Stimulated activated CD4-positive, alpha-beta T cell treated with anti-CD3 and anti-CD28 coated beads, Interleukin-12 subunit alpha, Interleukin-12 subunit beta, amount 100 ng/mL, for 48 hours (primary cell): Measurements from ENCODE around the gene HTD2.

Experiments used
- DNase-seq, 3 donors: peaks; one replicate each; pipeline ENCODE4 v3.0.0-alpha.2; 2020; ENCODE audit warnings: low read depth in 2 of 3, low spot score in 1 of 3

Gene HTD2

GRCh38 chr3:58355179-58355578 is 48.9 kb downstream of the HTD2 start:
- DNase-seq = no peak

GRCh38 chr3:58356054-58356453 is 49.7 kb downstream of the HTD2 start:
- no peak for DNase-seq

DNA sequence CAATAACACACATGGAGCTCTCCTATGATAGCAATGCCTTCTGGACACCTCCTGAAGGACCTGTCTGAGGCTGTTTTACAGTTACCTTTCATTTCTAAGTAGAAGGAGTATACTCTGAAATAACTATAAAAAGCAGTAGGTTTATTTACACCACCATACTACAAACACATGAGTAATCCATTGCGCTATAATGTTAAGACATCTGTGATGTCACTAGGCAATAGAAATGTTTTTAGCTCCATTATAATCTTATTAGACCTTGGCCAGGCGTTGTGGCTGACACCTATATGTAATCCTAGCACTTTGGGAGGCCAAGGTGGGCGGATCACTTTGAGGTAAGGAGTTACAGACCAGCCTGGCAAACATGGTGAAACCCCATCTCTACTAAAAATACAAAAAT is 51.1 kb downstream of the HTD2 start:
- no peak for DNase-seq

DNA sequence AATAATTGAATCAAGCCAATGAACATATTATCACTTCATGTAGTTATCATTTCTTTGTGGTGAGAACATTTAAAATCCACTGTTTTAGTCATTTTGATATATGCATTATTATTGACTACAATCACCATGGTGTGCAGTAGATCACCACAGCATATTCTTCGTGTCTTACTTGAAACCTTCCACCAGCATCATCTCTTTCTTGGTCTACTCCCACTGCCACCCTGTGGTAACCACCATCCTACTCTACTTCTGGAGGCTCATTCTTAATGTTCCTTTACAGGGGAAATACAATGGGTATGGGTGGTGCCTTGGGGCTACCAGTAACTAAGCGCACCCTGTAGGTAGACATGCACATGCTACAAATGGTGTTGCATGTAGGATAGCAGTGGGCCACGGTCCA is 51.8 kb downstream of the HTD2 start:
- DNase-seq = no peak

DNA sequence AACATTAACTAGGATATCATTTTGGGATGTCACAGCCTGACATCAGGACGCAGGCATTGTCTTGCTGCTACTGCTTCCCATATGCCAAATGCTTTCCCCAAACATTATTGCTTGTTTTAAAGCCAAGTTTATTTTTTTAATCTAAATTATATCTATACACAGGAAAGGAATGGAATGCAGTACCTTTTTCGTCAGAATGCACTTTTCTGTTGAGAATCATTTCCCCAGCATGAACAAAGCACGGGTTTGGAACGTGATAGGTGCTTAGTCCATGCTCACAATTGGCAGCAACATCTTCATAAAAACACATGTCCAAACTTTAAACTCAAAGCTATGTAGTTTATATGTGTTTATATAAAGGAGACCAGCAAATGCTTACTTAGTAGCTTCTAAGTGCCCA is 52.5 kb downstream of the HTD2 start:
- no peak for DNase-seq

- no peak for DNase-seq
Measured at GRCh38 chr3:58359621-58360020, 53.3 kb downstream of the HTD2 start.

DNA sequence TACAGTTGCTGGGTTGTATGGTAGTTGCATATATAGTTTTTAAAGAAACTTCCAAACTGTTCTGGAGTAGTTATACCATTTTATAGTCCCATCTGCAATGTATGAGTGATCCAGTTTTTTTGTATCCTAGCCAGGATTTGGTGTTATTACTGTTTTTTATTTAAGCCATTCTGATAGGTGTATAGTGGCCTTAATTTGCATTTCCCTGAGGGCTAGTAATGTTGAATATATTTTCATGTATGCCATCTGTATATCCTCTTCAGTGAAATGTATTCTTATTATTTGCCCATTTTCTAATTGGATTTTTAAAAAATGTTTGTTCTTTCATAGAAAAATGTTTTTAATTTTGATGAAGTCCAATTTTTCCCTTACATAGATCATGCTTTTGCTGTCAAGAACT is 55.5 kb downstream of the HTD2 start:
- DNase-seq = no peak

DNA sequence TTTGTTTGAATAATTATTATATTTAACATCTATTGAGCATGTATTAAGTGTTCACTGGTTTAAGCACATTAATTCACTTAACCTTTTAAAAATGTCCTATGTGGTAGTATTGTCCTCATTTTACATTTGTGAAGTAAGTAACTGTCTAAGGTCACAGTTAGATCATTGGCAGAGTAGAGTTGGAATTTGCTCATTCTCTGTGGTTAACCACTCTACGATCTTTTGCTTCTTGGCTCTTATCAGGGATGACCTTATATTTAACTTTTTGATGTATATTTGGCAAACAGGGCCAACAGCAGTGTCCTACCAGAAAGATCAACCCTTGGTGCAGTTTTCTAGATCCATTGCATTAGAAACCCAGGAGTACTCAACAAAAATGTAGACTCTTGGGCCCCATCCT is 60.4 kb downstream of the HTD2 start:
- no peak for DNase-seq

GRCh38 chr3:58369038-58369437 is 62.7 kb downstream of the HTD2 start:
- no peak for DNase-seq
